ENCODE results near the gene CC2D1A. TPM values are rescaled to one million over a fixed set of nuclear protein-coding genes. Genes with fewer than 3 reads are reported as not detected.

The CC2D1A gene
- total and polyA plus RNA-seq, 4 donors = 7.4 to 12.0 (median 9.9) TPM

- DNase-seq (ENCODE audit: low spot score) = no peak
- peaks cover 5 to 14% (median 9%) of the 10 kb centered on the region in 4 donors for H3K4me1 ChIP-seq (ENCODE audit: control insufficient read depth in 4 of 4, insufficient read depth in 4 of 4, low read length in 3 of 4)
- peaks cover 0 to 1% (median 0%) of the 10 kb centered on the region in 4 donors for H3K36me3 ChIP-seq (ENCODE audit: control insufficient read depth in 4 of 4, insufficient read depth in 3 of 4, low read depth in 1 of 4, low read length in 3 of 4)
- peaks cover 0 to 8% (median 0%) of the 10 kb centered on the region in 4 donors for H3K27me3 ChIP-seq (ENCODE audit: control insufficient read depth in 4 of 4, insufficient read depth in 4 of 4, low read length in 3 of 4)
- H3K4me3 ChIP-seq (ENCODE audit: low read depth in 1 of 3, low read length in 3 of 3) = peak overlapping the region in 2 of 3 donors; percentile 12 to 54
- H3K9me3 ChIP-seq (ENCODE audit: control insufficient read depth in 4 of 4, low read length in 3 of 4) = no peaks in the 10 kb centered on the region
- H3K27ac ChIP-seq (ENCODE audit: low read depth in 1 of 2, low read length in 2 of 2) = no peak overlapping the region
- no peak overlapping the region for H3K9ac ChIP-seq (ENCODE audit: low read depth in 1 of 2, low read length in 2 of 2)
- no peak for TF ChIP-seq YY1 (IDR thresholded peaks at IDR 0.05)
- TF ChIP-seq HNF4A (conservative IDR thresholded peaks at IDR 0.05) = no peak
- TF ChIP-seq TAF1 (conservative IDR thresholded peaks at IDR 0.05) = no peak
- no peak for TF ChIP-seq EGR1 (IDR thresholded peaks at IDR 0.05; ENCODE audit: low read depth in 2 of 2)
- 4% methylated on average over 82 of the region's 82 CpGs for whole genome bisulfite sequencing
Observed at GRCh38 chr19:13865571-13866462, 40.2 kb upstream of the CC2D1A start.

- H3K4me1 ChIP-seq (ENCODE audit: control insufficient read depth in 4 of 4, insufficient read depth in 4 of 4, low read length in 3 of 4) = peaks cover 5 to 13% (median 9%) of the 10 kb centered on the region in 4 donors
- no peak for DNase-seq (ENCODE audit: low spot score)
- no peak overlapping the region for H3K4me3 ChIP-seq (ENCODE audit: low read depth in 1 of 3, low read length in 3 of 3)
- peaks cover 0 to 1% (median 0%) of the 10 kb centered on the region in 4 donors for H3K36me3 ChIP-seq (ENCODE audit: control insufficient read depth in 4 of 4, insufficient read depth in 3 of 4, low read depth in 1 of 4, low read length in 3 of 4)
- no peaks in the 10 kb centered on the region for H3K9me3 ChIP-seq (ENCODE audit: control insufficient read depth in 4 of 4, low read length in 3 of 4)
- H3K9ac ChIP-seq (ENCODE audit: low read depth in 1 of 2, low read length in 2 of 2) = no peak overlapping the region
- TF ChIP-seq HNF4A (conservative IDR thresholded peaks at IDR 0.05) (no peak), FOXA2 (IDR thresholded peaks at IDR 0.05) (no peak), GABPA (IDR thresholded peaks at IDR 0.05 in 1 of 2, conservative IDR thresholded peaks at IDR 0.05 in 1 of 2) (no peak), SP1 (IDR thresholded peaks at IDR 0.05) (no peak), CTCF (IDR thresholded peaks at IDR 0.05; ENCODE audit: low read depth, low read length, missing input control) (no peak), ZBTB33 (IDR thresholded peaks at IDR 0.05) (no peak), TAF1 (conservative IDR thresholded peaks at IDR 0.05) (no peak), HNF4G (IDR thresholded peaks at IDR 0.05) (no peak)
- H3K27ac ChIP-seq (ENCODE audit: low read depth in 1 of 2, low read length in 2 of 2) = no peak overlapping the region
- peaks cover 0 to 8% (median 0%) of the 10 kb centered on the region in 4 donors for H3K27me3 ChIP-seq (ENCODE audit: control insufficient read depth in 4 of 4, insufficient read depth in 4 of 4, low read length in 3 of 4)
- WGBS = 73% methylated on average over 15 of the region's 15 CpGs
Observed at GRCh38 chr19:13866463-13867046, 39.4 kb upstream of the CC2D1A start.

- H3K36me3 ChIP-seq (ENCODE audit: control insufficient read depth in 4 of 4, insufficient read depth in 3 of 4, low read depth in 1 of 4, low read length in 3 of 4) = peaks cover 0 to 1% (median 0%) of the 10 kb centered on the region in 4 donors
- no peak for DNase-seq (ENCODE audit: low spot score)
- peaks cover 2 to 6% (median 4%) of the 10 kb centered on the region in 4 donors for H3K4me1 ChIP-seq (ENCODE audit: control insufficient read depth in 4 of 4, insufficient read depth in 4 of 4, low read length in 3 of 4)
- no peak overlapping the region for H3K9ac ChIP-seq (ENCODE audit: low read depth in 1 of 2, low read length in 2 of 2)
- WGBS = 72% methylated on average over 4 of the region's 4 CpGs
- H3K4me3 ChIP-seq (ENCODE audit: low read depth in 1 of 3, low read length in 3 of 3) = no peak overlapping the region
- H3K27me3 ChIP-seq (ENCODE audit: control insufficient read depth in 4 of 4, insufficient read depth in 4 of 4, low read length in 3 of 4) = peaks cover 0 to 8% (median 0%) of the 10 kb centered on the region in 4 donors
- no peak overlapping the region for H3K27ac ChIP-seq (ENCODE audit: low read depth in 1 of 2, low read length in 2 of 2)
- no peaks in the 10 kb centered on the region for H3K9me3 ChIP-seq (ENCODE audit: control insufficient read depth in 4 of 4, low read length in 3 of 4)
- TF ChIP-seq HNF4G (IDR thresholded peaks at IDR 0.05) = no peak
- no peak for TF ChIP-seq YY1 (IDR thresholded peaks at IDR 0.05)
- TF ChIP-seq RXRA (IDR thresholded peaks at IDR 0.05) = no peak
- TF ChIP-seq JUND (IDR thresholded peaks at IDR 0.05) = no peak
- TF ChIP-seq EGR1 (IDR thresholded peaks at IDR 0.05; ENCODE audit: low read depth in 2 of 2) = no peak
- TF ChIP-seq SP1 (IDR thresholded peaks at IDR 0.05) = no peak
- TF ChIP-seq TAF1 (conservative IDR thresholded peaks at IDR 0.05) = no peak
- TF ChIP-seq HNF4A (conservative IDR thresholded peaks at IDR 0.05) = no peak
- no peak for TF ChIP-seq MAX (IDR thresholded peaks at IDR 0.05)
- no peak for TF ChIP-seq FOXA1 (IDR thresholded peaks at IDR 0.05)
- TF ChIP-seq FOXA2 (IDR thresholded peaks at IDR 0.05) = no peak
- no peak for TF ChIP-seq ZBTB33 (IDR thresholded peaks at IDR 0.05)
- TF ChIP-seq RAD21 (IDR thresholded peaks at IDR 0.05) = no peak
- TF ChIP-seq CTCF (IDR thresholded peaks at IDR 0.05; ENCODE audit: low read depth, low read length, missing input control) = no peak
Observed at GRCh38 chr19:13868663-13869062, 37.3 kb upstream of the CC2D1A start.

Measured in liver (tissue), 9 donors.